Pancreas (tissue), 10 donors: ENCODE results near the gene NUBPL. TPM values are rescaled to one million over a fixed set of nuclear protein-coding genes. Genes with fewer than 3 reads are reported as not detected.

Source experiments
- ATAC-seq, 4 donors: fragments of 200-7000 bp; cut with Tn5 transposase; one replicate each; pipeline versions ENCODE4 v1.8.0 to v1.9.1; 2020; ENCODE audit warnings: mild to moderate bottlenecking in 4 of 4, moderate library complexity in 4 of 4
- DNase-seq, 6 donors: peaks; one replicate each; pipeline ENCODE4 v3.0.0-alpha.2; 2020
- FAIRE-seq: peaks from 2 replicates; lab custom pipeline; 2012; peaks lifted over from hg19 to GRCh38; lab: Jason Lieb, UNC
- H3K27ac ChIP-seq, 4 donors: fragments of 200-600 bp; sonication (generic); 1 replicate in 3 of 4; 2 replicates in 1 of 4; pipeline versions ENCODE4 v1.5.0 to v1.8.0; 2020
- H3K27me3 ChIP-seq, 4 donors: fragments of 200-600 bp; one replicate each; pipeline ENCODE4 v1.8.0; 2021
- H3K36me3 ChIP-seq, 3 donors: fragments of 200-600 bp; sonication (generic) in 1 of 3; one replicate each; pipeline versions ENCODE4 v1.5.0 to v1.8.0; 2020 to 2021
- H3K4me1 ChIP-seq, 3 donors: fragments of 200-600 bp; one replicate each; pipeline ENCODE4 v1.8.0; 2021
- H3K4me3 ChIP-seq, 4 donors: fragments of 200-600 bp; sonication (generic) in 2 of 4; one replicate each; pipeline versions ENCODE4 v1.5.0 to v1.8.0; 2020 to 2021
- H3K9me3 ChIP-seq, 4 donors: fragments of 200-600 bp; one replicate each; pipeline ENCODE4 v1.8.0; 2021
- whole genome bisulfite sequencing, 2 donors: extraction: QIAGEN DNeasy Blood & Tissue Kit; methylation state at CpG; one replicate each; pipeline ENCODE4 v1.1.7; 2013; 5-methylcytosine and 5-hydroxymethylcytosine counted together
- intact Hi-C, 3 donors: fragments of 100-400 bp; cut with DNase I; formaldehyde crosslinking; loops; one replicate each; pipeline versions ENCODE4 v1.11.1 to v1.14.2; 2022
- polyA plus RNA-seq, 2 donors: library from polyadenylated mRNA; stranded (reverse); fragments of 200-250 nt; gene quantifications; one replicate each; pipeline ENCODE4 v1.2.3, GENCODE V29; 2013
- total RNA-seq, 6 donors: library from RNA; stranded (reverse); fragmentation: NEBNext Ultra II Directional in 4 of 6; extraction: Animal tissue kit (Norgen Biotek cat#: 25700) in 4 of 6; gene quantifications; one replicate each; pipeline versions ENCODE4 v1.2.1 to v1.2.4, GENCODE V29; 2021 to 2023
- TF ChIP-seq, protein P1 (sequence below), 4 donors: fragments of 200-600 bp; sonication (generic) in 3 of 4; IDR thresholded peaks; one replicate each; pipeline versions ENCODE4 v1.5.0 to v1.8.0; 2021; ENCODE audit warnings: antibody characterized with exemption in 4 of 4
- donor health status: healthy with polysubstance abuse.
- donor health status: DM: no; HTN: no; CAD: no; lungs with moderate emphysema.
- donor health status: DM: no; HTN: no; CAD: no.
- donor health status: control.
- donor health status: control.
- donor health status: Bipolar disorder and iron deficiency.
- donor health status: DM: yes; HTN: yes; CAD: no.
- donor health status: DM: no; HTN: no; CAD: no.
- donor health status: DM: no; HTN: no; CAD: no.
- donor health status: DM: yes; HTN: yes; CAD: no.

The NUBPL gene
- total and polyA plus RNA-seq, 8 donors: 2.1 to 7.0 (median 4.9) TPM

DNA sequence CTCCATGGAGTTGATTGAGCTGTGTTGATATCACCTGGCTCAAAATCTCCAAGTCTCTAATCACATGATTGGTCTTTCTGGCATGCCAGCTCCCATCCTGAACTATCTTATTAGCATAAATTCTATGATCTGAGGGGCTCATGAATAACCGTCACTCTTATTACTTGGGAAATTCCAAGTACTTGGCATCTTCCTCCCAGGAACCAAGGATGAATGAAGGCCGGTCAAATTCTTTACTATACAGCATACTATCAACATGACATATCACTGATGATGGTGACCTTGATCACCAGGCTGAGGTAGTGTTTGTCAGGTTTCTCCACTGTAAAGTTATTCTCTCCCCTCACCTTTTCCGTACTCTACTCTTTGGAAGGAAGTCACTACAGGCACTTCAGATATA lies 16.4 kb upstream of the NUBPL start:
- intact Hi-C loops: no loop called here
- Histone ChIP-seq H3K27me3 (no peaks in the 10 kb centered on the region), H3K36me3 (no peaks in the 10 kb centered on the region), H3K9me3 (no peaks in the 10 kb centered on the region), H3K27ac (no peak overlapping the region), H3K4me1 (no peaks in the 10 kb centered on the region), H3K4me3 (no peak overlapping the region)
- 32 to 39% methylated on average over 3 of the region's 3 CpGs for WGBS, 2 donors
- DNase-seq: no peak
- no peak for FAIRE-seq
- no peak for ATAC-seq
- TF ChIP-seq, protein P1, sequence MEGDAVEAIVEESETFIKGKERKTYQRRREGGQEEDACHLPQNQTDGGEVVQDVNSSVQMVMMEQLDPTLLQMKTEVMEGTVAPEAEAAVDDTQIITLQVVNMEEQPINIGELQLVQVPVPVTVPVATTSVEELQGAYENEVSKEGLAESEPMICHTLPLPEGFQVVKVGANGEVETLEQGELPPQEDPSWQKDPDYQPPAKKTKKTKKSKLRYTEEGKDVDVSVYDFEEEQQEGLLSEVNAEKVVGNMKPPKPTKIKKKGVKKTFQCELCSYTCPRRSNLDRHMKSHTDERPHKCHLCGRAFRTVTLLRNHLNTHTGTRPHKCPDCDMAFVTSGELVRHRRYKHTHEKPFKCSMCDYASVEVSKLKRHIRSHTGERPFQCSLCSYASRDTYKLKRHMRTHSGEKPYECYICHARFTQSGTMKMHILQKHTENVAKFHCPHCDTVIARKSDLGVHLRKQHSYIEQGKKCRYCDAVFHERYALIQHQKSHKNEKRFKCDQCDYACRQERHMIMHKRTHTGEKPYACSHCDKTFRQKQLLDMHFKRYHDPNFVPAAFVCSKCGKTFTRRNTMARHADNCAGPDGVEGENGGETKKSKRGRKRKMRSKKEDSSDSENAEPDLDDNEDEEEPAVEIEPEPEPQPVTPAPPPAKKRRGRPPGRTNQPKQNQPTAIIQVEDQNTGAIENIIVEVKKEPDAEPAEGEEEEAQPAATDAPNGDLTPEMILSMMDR (IDR thresholded peaks at IDR 0.05): no peak

GRCh38 chr14:31545328-31545727 lies 15.9 kb upstream of the NUBPL start:
- no peak for FAIRE-seq
- H3K36me3 ChIP-seq: no peaks in the 10 kb centered on the region
- H3K27me3 ChIP-seq: no peaks in the 10 kb centered on the region
- TF ChIP-seq, protein P1 (IDR thresholded peaks at IDR 0.05): no peak
- no peaks in the 10 kb centered on the region for H3K4me1 ChIP-seq
- no peaks in the 10 kb centered on the region for H3K9me3 ChIP-seq
- WGBS, 2 donors: 11 to 21% methylated on average over 3 of the region's 3 CpGs
- intact Hi-C loops: no loop called here
- H3K4me3 ChIP-seq: no peak overlapping the region
- ATAC-seq: no peak
- no peak overlapping the region for H3K27ac ChIP-seq
- no peak for DNase-seq

DNA sequence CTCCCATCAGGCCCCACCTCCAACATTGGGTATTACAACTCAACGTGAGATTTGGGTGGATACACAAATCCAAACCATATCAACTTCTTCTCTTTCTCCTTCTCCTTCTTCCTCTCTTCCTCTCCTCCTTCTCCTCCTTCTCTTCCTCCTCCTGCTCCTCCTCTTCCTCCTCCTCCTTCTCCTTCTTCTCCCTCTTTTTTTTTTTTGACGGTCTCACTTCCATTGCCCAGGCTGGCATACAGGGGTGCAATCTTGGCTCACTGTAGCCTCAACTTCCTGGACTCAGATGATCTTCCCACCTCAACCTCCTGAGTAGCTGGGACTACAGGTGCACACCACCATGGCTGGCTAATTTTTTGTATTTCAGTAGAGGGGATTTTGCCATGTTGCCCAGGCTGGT lies 11.4 kb upstream of the NUBPL start:
- DNase-seq (no peak), FAIRE-seq (no peak), ATAC-seq (no peak)
- 72 to 88% methylated on average over 2 of the region's 2 CpGs for WGBS, 2 donors
- H3K9me3 ChIP-seq: no peaks in the 10 kb centered on the region
- intact Hi-C loops: no loop called here
- TF ChIP-seq, protein P1 (IDR thresholded peaks at IDR 0.05): no peak
- no peak overlapping the region for H3K4me3 ChIP-seq
- H3K27me3 ChIP-seq: no peaks in the 10 kb centered on the region
- no peaks in the 10 kb centered on the region for H3K36me3 ChIP-seq
- H3K4me1 ChIP-seq: no peaks in the 10 kb centered on the region
- no peak overlapping the region for H3K27ac ChIP-seq

- TF ChIP-seq, protein P1 (IDR thresholded peaks at IDR 0.05): no peak
These were observed 10.6 kb upstream of the NUBPL start for GRCh38 chr14:31550589-31550988.

DNA sequence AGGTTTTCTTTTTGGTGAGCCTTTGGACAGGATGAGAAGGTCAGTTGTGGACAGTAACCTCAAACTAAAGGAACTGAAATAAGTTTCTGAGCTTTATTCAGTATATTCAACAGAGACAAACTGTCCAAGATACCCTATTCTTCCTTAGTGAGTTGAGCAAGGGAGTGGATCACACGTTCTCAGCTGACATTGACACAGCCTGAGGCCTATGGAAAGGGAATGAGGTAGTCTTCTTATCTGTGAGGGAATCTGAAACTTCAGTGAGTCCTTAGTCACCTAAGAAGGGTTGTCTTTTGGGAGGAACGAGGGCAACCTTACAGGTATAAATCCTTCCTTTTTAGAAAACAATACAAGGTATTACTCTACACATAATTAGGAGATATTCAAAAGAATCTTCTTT lies 5.0 kb upstream of the NUBPL start:
- H3K9me3 ChIP-seq: no peaks in the 10 kb centered on the region
- intact Hi-C loops: no loop called here
- H3K4me1 ChIP-seq: no peaks in the 10 kb centered on the region
- WGBS, 2 donors: 50 to 62% methylated on average over 2 of the region's 2 CpGs
- ATAC-seq: no peak
- no peak overlapping the region for H3K4me3 ChIP-seq
- H3K27me3 ChIP-seq: no peaks in the 10 kb centered on the region
- TF ChIP-seq, protein P1 (IDR thresholded peaks at IDR 0.05): no peak
- FAIRE-seq: no peak
- DNase-seq: no peak
- H3K27ac ChIP-seq: no peak overlapping the region
- H3K36me3 ChIP-seq: no peaks in the 10 kb centered on the region

More at GRCh38 chr14:31550589-31550988, 10.6 kb upstream of the NUBPL start:
- DNase-seq: no peak
- intact Hi-C loops: no loop called here
- Histone ChIP-seq H3K9me3 (no peaks in the 10 kb centered on the region), H3K36me3 (no peaks in the 10 kb centered on the region), H3K4me3 (no peak overlapping the region), H3K4me1 (no peaks in the 10 kb centered on the region), H3K27ac (no peak overlapping the region), H3K27me3 (no peaks in the 10 kb centered on the region)
- WGBS, 2 donors: 66 to 83% methylated on average over 2 of the region's 2 CpGs
- ATAC-seq: no peak
- no peak for FAIRE-seq
